Naive thymus-derived CD8-positive, alpha-beta T cell (primary cell): ENCODE data around the gene SMYD3. TPM values are rescaled to one million over a fixed set of nuclear protein-coding genes. Genes with fewer than 3 reads are reported as not detected.

Source experiments
- ATAC-seq, 2 donors: fragments of 150-1000 bp; cut with Tn5 transposase in 1 of 2; sonication (Bioruptor Pico), chemical (Tn5 transposase) in 1 of 2; 1 replicate in 1 of 2; 2 replicates in 1 of 2; pipeline ENCODE4 v1.10.0; 2021; ENCODE audit warnings: mild to moderate bottlenecking in 2 of 2, moderate library complexity in 2 of 2
- POLR2A ChIA-PET: fragments of 350-600 bp; sonication (Branson Sonifier 250); formaldehyde crosslinking; loops from one replicate; lab custom pipeline; 2021; ENCODE audit warnings: antibody characterized with exemption; lab: Charles Lee
- DNase-seq, 10 donors: peaks; one replicate each; pipeline versions ENCODE4 v3.0.0 to v3.0.0-alpha.2; 2020 to 2022
- H3K27ac Mint-ChIP-seq, 10 donors: one replicate each; pipeline ENCODE4 v1.8.0; 2020 to 2022; ENCODE audit warnings: mild to moderate bottlenecking in 10 of 10, mixed read lengths in 10 of 10, moderate library complexity in 4 of 10, inconsistent platforms in 1 of 10
- H3K27me3 Mint-ChIP-seq, 5 donors: one replicate each; pipeline ENCODE4 v1.8.0; 2021 to 2022; ENCODE audit warnings: mixed read lengths in 5 of 5
- H3K36me3 Mint-ChIP-seq, 3 donors: one replicate each; pipeline ENCODE4 v1.8.0; 2020 to 2022; ENCODE audit warnings: mixed read lengths in 3 of 3, mild to moderate bottlenecking in 2 of 3, inconsistent platforms in 1 of 3
- H3K4me1 Mint-ChIP-seq, 4 donors: one replicate each; pipeline ENCODE4 v1.8.0; 2021 to 2022; ENCODE audit warnings: mixed read lengths in 4 of 4
- H3K4me3 Mint-ChIP-seq, 10 donors: one replicate each; pipeline ENCODE4 v1.8.0; 2020 to 2022; ENCODE audit warnings: mild to moderate bottlenecking in 10 of 10, mixed read lengths in 10 of 10, moderate library complexity in 6 of 10, inconsistent platforms in 1 of 10
- H3K9me3 Mint-ChIP-seq, 9 donors: one replicate each; pipeline ENCODE4 v1.8.0; 2020 to 2022; ENCODE audit warnings: mixed read lengths in 9 of 9, mild to moderate bottlenecking in 3 of 9, inconsistent platforms in 1 of 9, moderate library complexity in 1 of 9
- polyA plus RNA-seq, 3 donors: library from polyadenylated mRNA; unstranded; fragments of 300-500 nt; fragmentation: Illumina TruSeq; gene quantifications; one replicate each; pipeline ENCODE4 v1.2.3, GENCODE V29; 2021
- total RNA-seq, 8 experiments: library from RNA in 2 of 8; stranded (reverse) in 2 of 8; gene quantifications; one replicate each; pipeline ENCODE4 v1.2.3 and lab custom pipeline; 2021 to 2026

Gene SMYD3
- total and polyA plus RNA-seq, 5 experiments from 2014 or later = 19.1 to 42.1 (median 36.5) TPM

- H3K4me1 Mint-ChIP-seq = peaks cover 0 to 6% (median 1%) of the 10 kb centered on the region in 4 donors
- no peak for ATAC-seq
- peaks cover 11 to 39% (median 22%) of the 10 kb centered on the region in 3 donors for H3K36me3 Mint-ChIP-seq
- no peak overlapping the region for H3K4me3 Mint-ChIP-seq
- H3K27ac Mint-ChIP-seq = peak overlapping the region in 1 of 10 donors; percentile 66
- no peak for DNase-seq
- POLR2A ChIA-PET = no interaction called here
- H3K9me3 Mint-ChIP-seq = peaks cover 0 to 11% (median 0%) of the 10 kb centered on the region in 9 donors
- H3K27me3 Mint-ChIP-seq = no peaks in the 10 kb centered on the region
Measured at GRCh38 chr1:246176126-246177024, 330.7 kb downstream of the SMYD3 start.

- Mint-ChIP-seq H3K4me3 (no peak overlapping the region), H3K36me3 (peaks cover 4 to 9% (median 5%) of the 10 kb centered on the region in 3 donors), H3K4me1 (no peaks in the 10 kb centered on the region), H3K27ac (no peak overlapping the region), H3K9me3 (peaks cover 0 to 11% (median 0%) of the 10 kb centered on the region in 9 donors), H3K27me3 (no peaks in the 10 kb centered on the region)
- DNase-seq (no peak), ATAC-seq (no peak)
- POLR2A ChIA-PET = no interaction called here
Measured at GRCh38 chr1:246170574-246171261, 336.4 kb downstream of the SMYD3 start.

DNA sequence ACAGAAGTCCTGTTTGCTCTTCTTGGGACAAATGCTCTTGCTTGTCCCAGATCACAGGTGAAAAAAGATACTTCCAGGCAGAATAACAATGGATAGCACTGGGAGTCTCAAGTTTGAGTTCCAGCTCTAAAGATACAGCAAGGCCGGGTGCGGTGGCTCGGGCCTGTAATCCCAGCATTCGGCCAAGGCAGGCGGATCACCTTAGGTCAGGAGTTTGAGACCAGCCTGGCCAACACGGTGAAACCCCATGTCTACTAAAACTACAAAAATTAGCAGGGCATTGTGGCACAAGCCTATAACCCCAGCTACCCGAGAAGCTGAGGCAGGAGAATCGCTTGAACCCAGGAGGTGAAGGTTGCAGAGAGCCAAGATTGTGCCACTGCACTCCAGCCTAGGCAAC, 337.6 kb downstream of the SMYD3 start:
- Mint-ChIP-seq H3K27me3 (no peaks in the 10 kb centered on the region), H3K4me3 (no peak overlapping the region), H3K4me1 (peaks cover 0 to 6% (median 0%) of the 10 kb centered on the region in 4 donors), H3K9me3 (peaks cover 0 to 11% (median 0%) of the 10 kb centered on the region in 9 donors), H3K36me3 (peaks cover 4 to 10% (median 7%) of the 10 kb centered on the region in 3 donors), H3K27ac (no peak overlapping the region)
- POLR2A ChIA-PET = no interaction called here
- ATAC-seq = no peak
- no peak for DNase-seq

DNA sequence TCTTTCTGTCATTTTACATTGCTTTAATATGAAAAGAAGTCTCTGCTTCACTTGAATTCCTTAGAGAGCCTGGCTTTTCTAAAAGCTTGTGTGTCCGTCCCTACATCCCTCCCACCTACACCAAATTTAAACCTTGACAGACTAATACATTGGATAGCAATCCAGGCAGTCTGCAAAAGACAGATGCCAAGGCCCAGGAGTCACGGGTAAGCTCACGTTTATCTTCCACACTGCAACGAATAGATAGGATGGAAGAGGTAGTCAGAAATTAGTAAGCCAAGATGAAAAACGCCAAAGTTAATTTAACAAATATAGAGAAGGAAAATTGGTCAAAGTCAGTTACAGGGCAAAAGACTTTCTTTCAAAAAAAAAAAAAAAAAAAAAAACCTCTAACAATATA, 338.1 kb downstream of the SMYD3 start:
- peaks cover 4 to 10% (median 7%) of the 10 kb centered on the region in 3 donors for H3K36me3 Mint-ChIP-seq
- H3K27ac Mint-ChIP-seq = no peak overlapping the region
- ATAC-seq (no peak), DNase-seq (no peak)
- H3K27me3 Mint-ChIP-seq = no peaks in the 10 kb centered on the region
- H3K4me1 Mint-ChIP-seq = peaks cover 0 to 7% (median 0%) of the 10 kb centered on the region in 4 donors
- POLR2A ChIA-PET = no interaction called here
- peaks cover 0 to 11% (median 0%) of the 10 kb centered on the region in 9 donors for H3K9me3 Mint-ChIP-seq
- H3K4me3 Mint-ChIP-seq = no peak overlapping the region

DNA sequence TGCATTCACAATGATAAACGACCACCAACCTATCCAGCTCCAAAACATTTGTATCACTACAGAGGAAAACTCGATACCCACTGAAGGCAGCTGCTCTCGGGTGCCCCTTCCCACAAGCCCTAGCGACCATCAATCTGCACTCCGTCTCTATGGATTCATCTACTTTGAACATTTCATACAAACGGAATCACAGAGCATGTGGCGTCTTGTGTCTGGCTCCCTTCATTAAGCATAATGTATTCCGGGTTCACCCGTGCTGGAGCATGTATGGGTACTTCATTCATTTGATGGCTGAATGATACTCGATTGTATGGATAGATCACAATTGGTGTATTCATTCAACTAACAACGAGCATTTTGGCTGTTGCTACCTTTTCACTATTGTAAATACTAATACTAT, 340.2 kb downstream of the SMYD3 start:
- Mint-ChIP-seq H3K36me3 (peaks cover 0 to 11% (median 9%) of the 10 kb centered on the region in 3 donors), H3K27ac (no peak overlapping the region), H3K4me3 (no peak overlapping the region), H3K27me3 (no peaks in the 10 kb centered on the region), H3K4me1 (peaks cover 0 to 7% (median 0%) of the 10 kb centered on the region in 4 donors), H3K9me3 (no peaks in the 10 kb centered on the region)
- no peak for DNase-seq
- POLR2A ChIA-PET = no interaction called here
- no peak for ATAC-seq

GRCh38 chr1:246165826-246166709, 341.0 kb downstream of the SMYD3 start:
- DNase-seq (no peak), ATAC-seq (no peak)
- Mint-ChIP-seq H3K4me3 (no peak overlapping the region), H3K27ac (no peak overlapping the region), H3K9me3 (no peaks in the 10 kb centered on the region), H3K4me1 (peaks cover 0 to 7% (median 0%) of the 10 kb centered on the region in 4 donors), H3K36me3 (peaks cover 0 to 18% (median 17%) of the 10 kb centered on the region in 3 donors), H3K27me3 (no peaks in the 10 kb centered on the region)
- POLR2A ChIA-PET = no interaction called here

DNA sequence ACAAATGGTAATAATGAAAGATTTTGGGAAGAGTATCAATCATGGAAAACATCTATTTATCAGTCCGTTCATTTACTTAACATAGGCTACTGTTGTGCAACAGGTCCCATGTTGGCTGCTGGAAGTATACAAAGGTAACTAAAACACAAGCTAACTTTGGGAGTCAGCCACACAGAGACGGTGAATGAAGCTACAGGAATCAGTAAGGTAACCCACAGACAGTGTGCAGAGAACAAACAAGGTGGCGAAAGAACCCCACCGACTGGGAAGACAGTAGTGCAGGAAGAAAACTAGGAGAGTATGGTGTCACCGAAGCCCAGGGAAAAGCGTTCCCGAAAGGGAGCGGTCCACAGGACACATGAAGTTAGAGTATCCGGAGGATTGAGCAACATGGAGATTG, 342.3 kb downstream of the SMYD3 start:
- Mint-ChIP-seq H3K4me3 (no peak overlapping the region), H3K36me3 (peaks cover 0 to 18% (median 18%) of the 10 kb centered on the region in 3 donors), H3K4me1 (peaks cover 0 to 7% (median 0%) of the 10 kb centered on the region in 4 donors), H3K27me3 (no peaks in the 10 kb centered on the region), H3K9me3 (no peaks in the 10 kb centered on the region), H3K27ac (no peak overlapping the region)
- no peak for ATAC-seq
- POLR2A ChIA-PET = no interaction called here
- DNase-seq = no peak

DNA sequence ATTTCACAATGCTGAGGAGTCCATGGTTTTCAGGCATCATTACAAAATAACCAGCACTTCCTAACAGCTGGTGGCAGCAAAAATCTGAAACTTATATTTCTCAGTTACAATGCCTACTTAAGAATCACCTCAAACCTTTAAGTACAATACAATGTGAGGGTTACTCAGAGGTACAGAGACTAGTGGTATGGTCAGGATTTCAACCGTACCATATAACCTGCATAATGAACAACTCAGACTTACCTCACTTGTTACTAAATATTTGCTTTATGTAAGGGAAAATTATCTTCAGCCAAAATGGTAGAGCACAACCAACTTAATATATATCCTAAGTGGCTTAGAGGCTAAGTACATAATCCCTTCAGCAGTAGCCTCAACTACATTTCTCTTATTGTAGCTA, 344.5 kb downstream of the SMYD3 start:
- peaks cover 0 to 21% (median 16%) of the 10 kb centered on the region in 3 donors for H3K36me3 Mint-ChIP-seq
- no peak for DNase-seq
- H3K27me3 Mint-ChIP-seq = no peaks in the 10 kb centered on the region
- peaks cover 0 to 9% (median 0%) of the 10 kb centered on the region in 4 donors for H3K4me1 Mint-ChIP-seq
- no peak for ATAC-seq
- no peak overlapping the region for H3K27ac Mint-ChIP-seq
- H3K4me3 Mint-ChIP-seq = no peak overlapping the region
- POLR2A ChIA-PET = no interaction called here
- H3K9me3 Mint-ChIP-seq = no peaks in the 10 kb centered on the region

- Mint-ChIP-seq H3K27ac (no peak overlapping the region), H3K4me3 (no peak overlapping the region), H3K9me3 (no peaks in the 10 kb centered on the region), H3K27me3 (no peaks in the 10 kb centered on the region), H3K4me1 (peaks cover 0 to 9% (median 0%) of the 10 kb centered on the region in 4 donors), H3K36me3 (peaks cover 0 to 20% (median 15%) of the 10 kb centered on the region in 3 donors)
- DNase-seq = no peak
- no peak for ATAC-seq
- POLR2A ChIA-PET = no interaction called here
Measured at GRCh38 chr1:246161626-246162025, 345.5 kb downstream of the SMYD3 start.

DNA sequence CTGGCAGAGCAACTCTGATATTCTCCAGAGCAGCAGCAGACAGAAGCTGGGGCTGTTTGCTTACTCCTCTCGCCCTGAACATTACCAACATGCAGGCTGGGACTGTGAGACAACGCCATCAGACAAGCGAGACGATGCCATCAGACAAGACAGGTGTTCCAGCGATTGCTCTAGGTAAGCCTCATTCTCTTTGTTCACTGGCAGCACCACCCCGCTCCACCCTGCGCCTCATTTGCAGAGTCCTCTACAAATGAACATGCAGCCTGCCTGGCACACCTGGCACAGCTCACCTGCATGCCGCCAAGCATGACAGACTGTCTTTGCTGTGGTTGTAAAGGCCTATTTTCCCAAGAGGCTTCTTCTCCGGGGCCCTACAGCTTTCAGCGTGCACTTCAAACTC, 346.2 kb downstream of the SMYD3 start:
- Mint-ChIP-seq H3K36me3 (peaks cover 0 to 20% (median 15%) of the 10 kb centered on the region in 3 donors), H3K27ac (peak overlapping the region in 1 of 10 donors; percentile 51), H3K4me3 (no peak overlapping the region), H3K27me3 (no peaks in the 10 kb centered on the region), H3K9me3 (no peaks in the 10 kb centered on the region), H3K4me1 (peaks cover 0 to 9% (median 0%) of the 10 kb centered on the region in 4 donors)
- no peak for DNase-seq
- no peak for ATAC-seq
- POLR2A ChIA-PET = no interaction called here

GRCh38 chr1:246160374-246160773, 346.7 kb downstream of the SMYD3 start:
- Mint-ChIP-seq H3K9me3 (no peaks in the 10 kb centered on the region), H3K4me1 (peaks cover 0 to 9% (median 0%) of the 10 kb centered on the region in 4 donors), H3K4me3 (no peak overlapping the region), H3K27ac (no peak overlapping the region), H3K36me3 (peaks cover 0 to 20% (median 15%) of the 10 kb centered on the region in 3 donors), H3K27me3 (no peaks in the 10 kb centered on the region)
- DNase-seq (no peak), ATAC-seq (no peak)
- POLR2A ChIA-PET = no interaction called here
